ENCODE data around the gene KCNRG.
"Not testable (repeated sequence)": the region's sequence is repeated elsewhere in the genome, so short reads cannot be mapped to it uniquely, and the experiment has no call there.

The KCNRG gene

GRCh38 chr13:50012396-50013169 is 2.7 kb upstream of the KCNRG start:
- DNase-seq: no peak

- DNase-seq: no peak
These were observed 858 bp upstream of the KCNRG start for GRCh38 chr13:50014386-50014785.

GRCh38 chr13:50015750-50016149 is 506 bp downstream of the KCNRG start:
- no peak for DNase-seq

- no peak for DNase-seq
These were observed 1.2 kb downstream of the KCNRG start for GRCh38 chr13:50016444-50016843.

GRCh38 chr13:50017819-50018218 is 2.6 kb downstream of the KCNRG start:
- no peak for DNase-seq

GRCh38 chr13:50025436-50025835 is 10.2 kb downstream of the KCNRG start:
- no peak for DNase-seq

- no peak for DNase-seq
These were observed 11.7 kb downstream of the KCNRG start for GRCh38 chr13:50026788-50027473.

- no peak for DNase-seq
These were observed 15.1 kb downstream of the KCNRG start for GRCh38 chr13:50030315-50030714.

GRCh38 chr13:50033725-50034124 is 18.5 kb downstream of the KCNRG start:
- no peak for DNase-seq

- DNase-seq: no peak
These were observed 22.5 kb downstream of the KCNRG start for GRCh38 chr13:50037788-50038187.

GRCh38 chr13:50038266-50038665 is 23.0 kb downstream of the KCNRG start:
- DNase-seq: no peak

- no peak for DNase-seq
These were observed 37.2 kb downstream of the KCNRG start for GRCh38 chr13:50052478-50052877.

GRCh38 chr13:50053844-50054243 is 38.6 kb downstream of the KCNRG start:
- no peak for DNase-seq

- no peak for DNase-seq
These were observed 40.2 kb downstream of the KCNRG start for GRCh38 chr13:50055454-50055853.

GRCh38 chr13:50060718-50061117 is 45.5 kb downstream of the KCNRG start:
- DNase-seq: no peak

- DNase-seq: not testable (repeated sequence)
These were observed 47.1 kb downstream of the KCNRG start for GRCh38 chr13:50062336-50062735.

- DNase-seq: no peak
These were observed 50.5 kb downstream of the KCNRG start for GRCh38 chr13:50065712-50066111.

GRCh38 chr13:50068508-50068907 is 53.3 kb downstream of the KCNRG start:
- DNase-seq: no peak

GRCh38 chr13:50069261-50069660 is 54.0 kb downstream of the KCNRG start:
- no peak for DNase-seq

- no peak for DNase-seq
These were observed 54.9 kb downstream of the KCNRG start for GRCh38 chr13:50070186-50070585.

Measured in NCI-H2029 (cell line).